Activated CD4-positive, alpha-beta T cell treated with anti-CD3 and anti-CD28 coated beads for 24 hours (primary cell): ENCODE measurements around the gene STARD5.

Experiments used
- DNase-seq, 2 donors: peaks; one replicate each; pipeline ENCODE4 v3.0.0-alpha.2; 2020; ENCODE audit warnings: low read depth in 2 of 2

Gene STARD5

DNA sequence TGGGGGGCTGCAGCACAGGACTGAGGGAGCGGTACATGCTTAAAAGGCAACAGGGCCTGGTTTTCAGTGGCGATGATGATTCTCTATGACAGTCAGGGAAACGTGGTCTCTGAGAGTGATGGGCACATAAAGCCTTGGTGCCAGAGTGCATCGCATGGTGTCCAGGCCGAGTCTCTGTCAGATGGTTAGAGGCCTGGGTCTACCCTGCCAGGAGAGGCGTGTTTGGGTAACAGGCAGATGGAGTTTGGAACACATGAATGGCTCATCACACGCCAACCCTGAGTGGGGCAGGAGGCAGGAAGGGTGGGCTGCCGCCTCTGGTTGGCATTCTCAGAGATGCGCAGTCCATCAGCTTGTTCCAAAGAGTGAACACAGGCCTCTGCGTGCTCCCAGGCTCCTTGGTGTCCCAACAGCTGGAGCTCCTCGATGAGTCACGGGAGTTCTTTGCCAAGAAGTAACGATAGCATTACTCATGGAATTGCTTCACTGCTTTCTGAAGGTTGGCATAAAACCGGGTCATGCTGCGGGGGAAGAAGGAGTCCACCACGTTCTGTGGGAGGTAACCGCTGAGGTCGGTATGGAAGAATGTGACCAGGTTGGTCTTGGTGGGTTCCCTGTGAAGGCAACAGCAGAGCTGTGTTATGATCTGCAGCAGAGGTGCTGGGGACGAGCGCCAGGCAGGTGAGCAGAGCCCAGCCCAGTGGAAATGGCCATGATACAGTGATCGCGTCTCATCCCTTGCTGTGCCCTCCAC is 11.0 kb downstream of the STARD5 start:
- DNase-seq: no peak

GRCh38 chr15:81311752-81312464 is 12.0 kb downstream of the STARD5 start:
- DNase-seq: no peak

DNA sequence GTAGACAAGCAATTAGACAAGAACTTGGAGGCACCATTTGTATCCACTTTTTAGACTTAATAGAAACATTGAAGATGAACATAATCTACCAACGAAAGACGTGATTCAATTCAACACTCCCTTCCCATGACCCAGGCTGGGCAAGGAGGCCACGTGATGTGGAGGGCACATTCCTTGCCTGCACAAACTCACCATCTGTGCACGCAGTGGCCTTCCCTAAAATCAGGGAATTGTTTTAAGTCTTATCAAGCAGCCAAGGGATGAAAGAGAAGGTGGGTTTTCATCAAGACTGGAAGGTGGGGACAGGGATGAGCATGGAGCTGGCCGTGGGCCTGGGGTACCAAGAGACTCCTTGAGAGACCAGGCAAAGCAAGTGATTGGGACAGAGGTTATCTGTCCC is 13.5 kb downstream of the STARD5 start:
- no peak for DNase-seq

DNA sequence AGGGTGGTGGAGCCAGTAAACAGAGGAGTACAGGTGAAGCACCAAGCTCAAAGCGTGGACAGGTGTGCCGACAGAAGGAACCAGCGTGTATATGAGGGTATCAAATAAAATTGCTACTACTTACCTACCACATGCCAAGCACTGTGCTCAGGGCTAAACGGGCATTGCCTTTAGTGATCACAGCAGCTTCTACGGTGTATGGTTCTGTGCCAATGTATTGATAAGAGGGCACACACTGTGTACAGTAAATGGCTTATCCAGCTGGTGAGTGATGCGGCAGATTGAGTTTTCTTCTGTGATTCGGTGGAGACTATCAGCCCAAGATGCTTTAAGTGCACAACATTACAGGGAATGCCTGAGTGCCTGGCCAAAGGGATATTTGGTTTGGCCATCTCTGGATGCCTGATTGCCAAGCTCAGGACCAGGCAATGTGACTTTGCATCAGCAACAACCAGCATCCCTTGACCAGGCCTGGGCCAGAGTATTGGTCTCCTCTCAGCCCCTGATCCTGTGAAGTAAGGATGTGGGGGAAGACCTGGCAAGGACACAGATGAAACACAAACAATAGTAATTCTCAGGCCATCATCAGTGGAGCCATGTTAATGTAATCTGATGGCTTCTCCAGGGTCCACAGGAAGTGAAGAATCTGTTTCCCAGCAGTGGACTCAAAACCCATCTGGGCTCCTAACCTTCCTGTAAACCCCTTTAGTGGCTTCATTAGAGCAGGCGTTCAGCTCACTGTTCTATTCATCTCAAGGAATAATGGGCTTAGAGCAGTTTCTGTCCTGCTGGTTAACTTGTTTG is 14.1 kb downstream of the STARD5 start:
- DNase-seq: no peak

DNA sequence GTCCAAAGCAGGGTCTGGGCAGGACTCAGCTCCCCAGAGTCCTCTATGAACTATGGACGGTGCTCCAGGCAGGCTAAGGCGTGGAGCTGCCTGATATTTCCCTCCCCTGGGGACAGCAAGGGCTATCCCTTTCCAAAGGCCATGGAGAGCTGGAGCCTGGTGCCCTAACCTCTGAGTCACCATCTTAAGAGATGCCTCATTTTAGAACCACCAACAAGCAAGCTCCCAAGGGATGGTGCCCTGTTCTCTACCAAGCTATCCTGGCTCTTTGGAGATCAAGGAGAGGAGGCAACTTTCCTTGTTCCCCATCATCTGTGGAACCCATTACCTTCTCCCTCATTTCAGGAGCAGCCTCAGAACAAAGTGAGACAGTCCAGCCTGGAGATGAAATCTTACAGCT is 15.7 kb downstream of the STARD5 start:
- no peak for DNase-seq

- DNase-seq: no peak
Measured at GRCh38 chr15:81304226-81304625, 19.7 kb downstream of the STARD5 start.

GRCh38 chr15:81303244-81304225 is 20.4 kb downstream of the STARD5 start:
- no peak for DNase-seq

DNA sequence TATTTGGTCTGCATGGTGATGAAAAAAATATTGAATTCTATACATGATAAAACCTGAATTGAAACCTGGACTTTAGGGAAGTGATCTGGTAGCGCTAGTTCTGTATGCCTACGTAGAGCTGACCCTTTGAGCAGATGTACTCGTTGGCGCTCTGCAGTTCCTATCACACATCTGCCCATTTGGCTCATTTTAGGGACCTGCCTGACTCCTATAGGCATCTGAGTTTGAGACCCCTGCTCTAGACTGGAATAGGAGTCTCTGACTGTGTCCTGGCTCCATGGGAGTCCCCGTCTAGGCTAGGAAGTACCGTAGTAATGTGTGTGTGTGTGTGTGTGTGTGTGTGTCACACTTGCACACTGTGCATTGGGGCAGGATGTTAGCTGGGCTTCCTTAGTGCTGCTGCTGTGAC is 21.2 kb downstream of the STARD5 start:
- DNase-seq: no peak

DNA sequence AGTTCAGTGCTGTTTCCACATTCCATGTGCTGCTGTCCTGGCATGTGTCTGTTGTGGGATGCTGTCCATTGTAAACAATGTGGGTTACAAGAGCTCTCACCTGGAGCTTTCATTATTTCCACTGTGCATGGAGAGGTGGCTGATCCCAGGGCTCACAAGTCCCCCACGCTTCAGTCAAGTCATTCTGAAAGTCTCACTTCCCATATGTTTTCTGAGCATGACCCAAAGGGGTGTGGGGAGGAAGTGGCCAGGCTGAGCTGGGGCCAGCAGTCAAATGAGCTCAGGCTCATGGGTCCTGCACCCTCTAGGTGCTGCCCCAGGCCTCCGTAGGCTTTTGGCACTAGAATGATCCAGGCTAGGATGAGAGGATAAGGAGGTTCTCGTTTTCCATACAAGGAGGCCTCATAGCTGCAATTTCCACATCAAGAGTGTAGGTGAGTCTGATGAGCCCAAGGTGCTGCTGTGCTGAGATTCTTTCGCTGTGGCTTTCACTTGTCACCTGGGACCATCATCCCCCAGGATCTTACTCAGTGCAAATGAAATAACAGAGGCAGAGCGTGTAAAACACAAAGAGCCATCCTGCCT is 22.0 kb downstream of the STARD5 start:
- no peak for DNase-seq

DNA sequence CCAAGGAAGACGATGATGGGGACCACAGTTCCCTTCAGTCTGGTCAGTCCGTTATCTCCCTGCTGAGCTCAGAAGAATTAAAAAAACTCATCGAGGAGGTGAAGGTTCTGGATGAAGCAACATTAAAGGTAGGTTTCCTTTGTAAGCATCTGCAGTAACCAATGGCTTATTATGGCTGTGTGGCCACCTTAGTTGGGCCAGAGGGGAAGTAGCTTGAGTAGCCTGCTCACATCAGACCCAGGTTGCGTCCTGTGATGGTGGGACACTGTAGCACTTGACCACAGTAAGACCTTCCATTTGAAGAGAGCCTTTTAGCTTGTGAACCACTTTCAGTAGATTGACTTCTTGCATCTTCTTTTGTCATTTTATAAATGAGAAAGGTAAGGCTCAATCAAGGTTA is 22.6 kb downstream of the STARD5 start:
- no peak for DNase-seq

- DNase-seq: no peak
Measured at GRCh38 chr15:81299630-81300273, 24.2 kb downstream of the STARD5 start.

- DNase-seq: no peak
Measured at GRCh38 chr15:81299156-81299555, 24.8 kb downstream of the STARD5 start.

DNA sequence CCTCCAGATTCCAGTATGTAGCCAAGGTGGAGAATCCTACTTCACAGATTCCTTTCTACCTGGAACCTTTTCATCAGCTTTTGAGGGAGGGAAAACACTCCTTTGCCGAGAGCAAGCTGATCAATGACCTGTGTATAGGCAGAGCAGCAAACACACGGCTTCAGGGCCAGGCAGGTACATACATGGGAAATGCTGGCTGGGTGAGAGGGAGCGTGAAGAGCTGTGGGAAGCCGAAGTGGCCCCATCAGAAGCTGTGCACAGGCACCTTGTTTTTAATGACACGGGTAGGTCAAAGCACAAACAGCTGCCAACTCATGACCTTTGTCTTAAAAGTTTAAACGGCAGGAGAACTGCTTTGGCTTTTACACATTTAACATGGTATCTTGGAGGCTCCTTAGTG is 25.3 kb downstream of the STARD5 start:
- no peak for DNase-seq

- no peak for DNase-seq
Measured at GRCh38 chr15:81297603-81298575, 26.1 kb downstream of the STARD5 start.

- DNase-seq: no peak
Measured at GRCh38 chr15:81297147-81297572, 26.8 kb downstream of the STARD5 start.

DNA sequence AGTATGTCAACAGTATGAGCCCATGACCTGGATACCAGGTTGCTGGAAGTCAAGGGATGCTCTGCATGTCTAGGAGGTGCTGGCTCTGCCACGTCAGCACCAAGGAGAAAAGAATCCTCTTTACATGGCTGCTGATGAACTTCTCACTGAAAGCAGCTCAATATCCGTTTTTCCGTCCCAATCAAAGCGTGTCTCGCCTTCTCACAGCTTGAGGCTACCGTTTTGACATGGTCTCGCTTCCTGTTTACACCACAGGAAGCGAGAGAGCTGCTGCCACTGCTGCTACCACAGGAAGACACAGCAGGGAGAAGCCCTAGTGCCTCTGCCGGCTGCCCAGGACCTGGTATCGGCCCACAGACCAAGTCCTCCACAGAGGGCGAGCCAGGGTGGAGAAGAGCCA is 27.3 kb downstream of the STARD5 start:
- peak; percentile 44 to 60 for DNase-seq

GRCh38 chr15:81296186-81296585 is 27.8 kb downstream of the STARD5 start:
- no peak for DNase-seq

- no peak for DNase-seq
Measured at GRCh38 chr15:81295486-81296121, 28.3 kb downstream of the STARD5 start.

- no peak for DNase-seq
Measured at GRCh38 chr15:81294516-81294880, 29.4 kb downstream of the STARD5 start.
